ENCODE data around the gene USP7.
A peak's percentile ranks its signal among the peaks of the same experiment; 100 is the strongest.

The USP7 gene

DNA sequence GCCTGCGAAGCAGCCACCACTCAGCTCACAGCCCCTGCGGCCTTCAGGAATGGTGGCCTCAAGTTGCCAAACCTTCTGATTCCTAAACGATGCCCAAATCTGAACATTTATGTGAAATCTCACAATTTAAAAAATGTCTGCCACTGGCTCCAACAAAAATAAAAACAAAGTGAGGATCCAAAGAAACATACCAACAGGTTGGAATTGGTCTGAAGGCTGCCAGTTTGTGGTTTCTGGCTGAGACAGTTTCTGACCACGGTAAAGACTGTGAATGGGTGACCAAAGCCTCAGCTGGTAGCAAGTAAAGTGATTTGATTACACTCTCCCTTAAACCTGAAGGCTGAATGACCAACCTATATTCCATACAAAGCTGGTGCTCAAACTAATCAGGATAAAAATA, 56.6 kb downstream of the USP7 start:
- TF ChIP-seq CTCF (conservative IDR thresholded peaks at IDR 0.05; ENCODE audit: low read depth, low read length): no peak
- no peak overlapping the region for H3K4me3 ChIP-seq (ENCODE audit: low read depth, low read length)
- no peak for DNase-seq (ENCODE audit: low read depth)

GRCh38 chr16:8905795-8906591, 57.7 kb downstream of the USP7 start:
- TF ChIP-seq CTCF (conservative IDR thresholded peaks at IDR 0.05; ENCODE audit: low read depth, low read length): peak; percentile 59
- no peak overlapping the region for H3K4me3 ChIP-seq (ENCODE audit: low read depth, low read length)
- DNase-seq (ENCODE audit: low read depth): no peak

DNA sequence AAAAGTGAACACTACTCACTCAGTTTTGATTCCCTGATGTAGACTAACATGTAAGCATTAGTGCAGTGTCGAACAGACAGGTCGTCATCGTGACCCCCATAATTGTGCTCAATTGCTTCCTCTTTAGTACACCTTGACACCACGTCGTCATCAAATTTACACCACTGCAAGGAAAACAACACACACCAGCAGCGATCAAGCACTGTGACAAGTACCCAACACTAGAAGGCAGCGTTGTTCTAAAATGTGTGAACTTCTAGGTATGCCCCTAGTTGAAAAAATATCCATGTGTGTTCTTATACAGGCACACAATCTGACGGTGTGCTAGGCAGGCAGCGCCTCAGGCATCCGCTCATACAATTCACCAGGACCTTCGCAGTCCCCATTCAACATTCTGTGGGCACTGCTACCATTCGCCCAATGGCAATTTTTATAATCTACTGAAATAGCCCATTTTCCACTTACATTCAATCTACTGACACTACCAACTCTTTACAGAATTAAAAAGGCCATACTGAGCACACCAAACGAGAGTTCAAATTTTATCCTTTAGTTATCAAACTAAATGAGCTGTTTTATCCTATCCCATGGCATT, 58.4 kb downstream of the USP7 start:
- peak; percentile 75 for DNase-seq (ENCODE audit: low read depth)
- peak; percentile 76 for TF ChIP-seq CTCF (conservative IDR thresholded peaks at IDR 0.05; ENCODE audit: low read depth, low read length)
- no peak overlapping the region for H3K4me3 ChIP-seq (ENCODE audit: low read depth, low read length)

- no peak for TF ChIP-seq CTCF (conservative IDR thresholded peaks at IDR 0.05; ENCODE audit: low read depth, low read length)
- DNase-seq (ENCODE audit: low read depth): no peak
- H3K4me3 ChIP-seq (ENCODE audit: low read depth, low read length): no peak overlapping the region
Observed at GRCh38 chr16:8904018-8904430, 59.7 kb downstream of the USP7 start.

DNA sequence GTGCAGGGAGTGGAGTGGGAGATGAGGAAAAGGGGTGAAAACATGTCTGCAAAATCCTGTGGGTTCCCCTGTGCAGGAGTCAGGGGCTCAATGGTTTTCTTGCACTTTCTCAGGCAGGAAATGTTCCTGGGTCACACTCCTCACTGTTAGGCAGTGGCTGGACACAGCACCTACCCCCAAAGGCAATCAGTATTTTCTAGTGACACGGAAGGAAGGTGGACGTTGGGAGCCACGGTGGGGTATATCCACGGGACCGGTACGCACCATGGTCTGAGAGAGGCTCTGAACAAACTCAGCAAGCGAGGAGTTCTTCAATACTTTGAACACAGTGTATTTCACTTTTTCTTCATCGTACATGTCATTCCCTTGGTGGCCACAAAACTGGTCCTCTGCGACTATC, 60.7 kb downstream of the USP7 start:
- no peak for DNase-seq (ENCODE audit: low read depth)
- no peak overlapping the region for H3K4me3 ChIP-seq (ENCODE audit: low read depth, low read length)
- no peak for TF ChIP-seq CTCF (conservative IDR thresholded peaks at IDR 0.05; ENCODE audit: low read depth, low read length)

DNA sequence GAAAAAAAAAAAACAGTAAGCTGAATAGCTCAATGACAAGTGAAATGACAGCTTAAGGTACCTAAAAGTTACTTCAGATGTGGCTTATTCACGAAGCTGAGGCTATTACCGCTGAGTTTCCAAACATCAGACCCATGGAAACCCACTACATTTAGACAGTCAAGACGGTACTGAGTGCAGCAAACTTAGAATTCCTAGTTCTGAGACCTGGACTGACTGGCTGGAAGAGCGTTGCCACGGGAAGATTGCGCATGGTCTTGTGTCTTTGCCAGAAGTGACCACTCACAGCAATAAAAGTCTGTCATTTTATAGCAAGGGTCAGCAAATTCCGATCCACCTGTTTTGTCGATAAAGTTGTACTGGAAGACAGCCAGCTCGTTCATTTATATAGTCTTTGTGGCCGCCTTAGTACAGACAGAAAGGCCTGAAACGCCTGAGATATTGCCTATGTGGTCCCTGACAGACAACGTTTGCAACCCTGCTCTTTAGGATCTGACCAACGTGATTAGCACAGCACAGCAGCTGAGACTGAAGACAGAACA, 62.3 kb downstream of the USP7 start:
- H3K4me3 ChIP-seq (ENCODE audit: low read depth, low read length): no peak overlapping the region
- no peak for TF ChIP-seq CTCF (conservative IDR thresholded peaks at IDR 0.05; ENCODE audit: low read depth, low read length)
- no peak for DNase-seq (ENCODE audit: low read depth)

All from choroid plexus epithelial cell (primary cell).